ENCODE results near the gene YJU2.

DNA sequence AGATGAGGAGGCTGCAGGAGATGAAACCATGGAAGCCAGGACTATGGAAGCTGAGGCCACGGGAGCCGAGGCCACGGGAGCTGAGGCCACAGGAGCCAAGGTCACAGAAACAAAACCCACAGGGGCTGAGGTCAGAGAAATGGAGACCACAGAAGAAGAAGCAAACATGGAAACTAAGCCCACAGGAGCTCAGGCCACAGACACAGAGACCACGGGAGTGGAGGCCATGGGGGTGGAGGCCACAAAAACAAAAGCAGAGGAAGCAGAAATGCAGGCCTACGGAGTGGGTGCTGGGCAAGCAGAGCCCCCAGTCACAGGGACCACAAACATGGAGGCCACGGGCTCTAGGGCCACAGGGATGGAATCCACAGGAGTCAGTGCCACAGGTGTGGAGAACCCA, 30.0 kb upstream of the YJU2 start:
- TF ChIP-seq SRF (IDR thresholded peaks at IDR 0.05; ENCODE audit: low read depth) (no peak), POLR2A (IDR thresholded peaks at IDR 0.05; ENCODE audit: borderline replicate concordance, extremely low read depth, insufficient read depth, insufficient read length) (no peak), EZH2 (IDR thresholded peaks at IDR 0.05) (no peak), TCF7L2 (IDR thresholded peaks at IDR 0.05; ENCODE audit: borderline replicate concordance, extremely low read depth, insufficient read depth, insufficient read length) (no peak), SP1 (IDR thresholded peaks at IDR 0.05; ENCODE audit: low read depth) (no peak), YY1 (IDR thresholded peaks at IDR 0.05; ENCODE audit: extremely low read depth, insufficient replicate concordance, low read depth, low read length) (no peak), POLR2AphosphoS5 (IDR thresholded peaks at IDR 0.05; ENCODE audit: low read depth, low read length) (no peak), FOSL1 (IDR thresholded peaks at IDR 0.05; ENCODE audit: low read depth) (no peak)
- TF ChIP-seq, protein P1, sequence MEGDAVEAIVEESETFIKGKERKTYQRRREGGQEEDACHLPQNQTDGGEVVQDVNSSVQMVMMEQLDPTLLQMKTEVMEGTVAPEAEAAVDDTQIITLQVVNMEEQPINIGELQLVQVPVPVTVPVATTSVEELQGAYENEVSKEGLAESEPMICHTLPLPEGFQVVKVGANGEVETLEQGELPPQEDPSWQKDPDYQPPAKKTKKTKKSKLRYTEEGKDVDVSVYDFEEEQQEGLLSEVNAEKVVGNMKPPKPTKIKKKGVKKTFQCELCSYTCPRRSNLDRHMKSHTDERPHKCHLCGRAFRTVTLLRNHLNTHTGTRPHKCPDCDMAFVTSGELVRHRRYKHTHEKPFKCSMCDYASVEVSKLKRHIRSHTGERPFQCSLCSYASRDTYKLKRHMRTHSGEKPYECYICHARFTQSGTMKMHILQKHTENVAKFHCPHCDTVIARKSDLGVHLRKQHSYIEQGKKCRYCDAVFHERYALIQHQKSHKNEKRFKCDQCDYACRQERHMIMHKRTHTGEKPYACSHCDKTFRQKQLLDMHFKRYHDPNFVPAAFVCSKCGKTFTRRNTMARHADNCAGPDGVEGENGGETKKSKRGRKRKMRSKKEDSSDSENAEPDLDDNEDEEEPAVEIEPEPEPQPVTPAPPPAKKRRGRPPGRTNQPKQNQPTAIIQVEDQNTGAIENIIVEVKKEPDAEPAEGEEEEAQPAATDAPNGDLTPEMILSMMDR (IDR thresholded peaks at IDR 0.05 in 2 of 3, conservative IDR thresholded peaks at IDR 0.05 in 1 of 3; ENCODE audit: borderline replicate concordance in 1 of 3, insufficient read depth in 1 of 3, low read depth in 2 of 3, low read length in 2 of 3), result no peak
